SK-N-SH (cell line): Measurements from ENCODE around the gene RRN3. TPM values are rescaled to one million over a fixed set of nuclear protein-coding genes. Genes with fewer than 3 reads are reported as not detected.
A peak's percentile ranks its signal among the peaks of the same experiment; 100 is the strongest.
"Not testable (repeated sequence)": the region's sequence is repeated elsewhere in the genome, so short reads cannot be mapped to it uniquely, and the experiment has no call there.

Source experiments
- CTCF ChIA-PET: fragments of 300-600, 350-600 bp; formaldehyde crosslinking; extraction: SDS; loops from one replicate; lab custom pipeline; 2021; lab: Yijun Ruan, JAX
- POLR2A ChIA-PET: fragments of 350-600 bp; sonication (Branson Sonifier 250); formaldehyde crosslinking; extraction: SDS; loops from one replicate; lab custom pipeline; 2020; ENCODE audit warnings: antibody characterized with exemption, inconsistent platforms; lab: Yijun Ruan, JAX
- DNase-seq: peaks from one replicate; pipeline ENCODE4 v3.0.0; 2012
- H2AFZ ChIP-seq: fragments of 200-600 bp; sonication (generic); 2 replicates; pipeline ENCODE4 v1.8.1; 2016; ENCODE audit warnings: antibody characterized with exemption, mild to moderate bottlenecking, low read depth
- H3F3A ChIP-seq: fragments of 200-600 bp; sonication (generic); replicated peaks from 2 replicates; pipeline ENCODE3; 2016; ENCODE audit warnings: antibody characterized with exemption, mild to moderate bottlenecking; ENCODE audit not compliant: insufficient read depth
- H3K27ac ChIP-seq, 2 experiments: fragments of 200-500 bp in 1 of 2; fragments of 200-600 bp in 1 of 2; sonication (Bioruptor generic) in 1 of 2; sonication (generic), shearing (Covaris generic) in 1 of 2; 2 replicates each; pipeline versions ENCODE4 v1.5.1 to v1.6.1; 2014 to 2016; ENCODE audit warnings: low read depth in 2 of 2, inconsistent platforms in 1 of 2, low read length in 1 of 2, mild to moderate bottlenecking in 1 of 2, mixed read lengths in 1 of 2
- H3K27me3 ChIP-seq: fragments of 200-600 bp; sonication (generic), shearing (Covaris generic); 2 replicates; pipeline ENCODE4 v1.6.1; 2016; ENCODE audit warnings: mixed run types; ENCODE audit not compliant: insufficient read depth
- H3K36me3 ChIP-seq, 2 experiments: fragments of 200-500 bp in 1 of 2; fragments of 200-600 bp in 1 of 2; sonication (Bioruptor generic) in 1 of 2; sonication (generic) in 1 of 2; replicated peaks in 1 of 2; 2 replicates each; pipeline versions ENCODE3 to v1.5.1; 2014 to 2016; ENCODE audit warnings: low read length in 1 of 2, mild to moderate bottlenecking in 1 of 2; ENCODE audit not compliant: insufficient read depth in 2 of 2, control insufficient read depth in 1 of 2
- H3K4me1 ChIP-seq, 2 experiments: fragments of 200-500 bp in 1 of 2; fragments of 200-600 bp in 1 of 2; sonication (Bioruptor generic) in 1 of 2; sonication (generic), shearing (Covaris generic) in 1 of 2; 2 replicates each; pipeline versions ENCODE4 v1.5.1 to v1.6.1; 2014 to 2016; ENCODE audit warnings: low read depth in 1 of 2, low read length in 1 of 2, mixed run types in 1 of 2; ENCODE audit not compliant: insufficient read depth in 2 of 2, control insufficient read depth in 1 of 2
- H3K4me2 ChIP-seq: fragments of 200-600 bp; sonication (generic), shearing (Covaris generic); 2 replicates; pipeline ENCODE4 v1.6.1; 2017; ENCODE audit warnings: mixed run types
- H3K4me3 ChIP-seq, 2 experiments: fragments of 200-500 bp in 1 of 2; fragments of 200-600 bp in 1 of 2; sonication (Bioruptor generic) in 1 of 2; sonication (generic), shearing (Covaris generic) in 1 of 2; 2 replicates each; pipeline versions ENCODE4 v1.5.1 to v1.8.1; 2014 to 2016; ENCODE audit warnings: low read depth in 2 of 2, inconsistent platforms in 1 of 2, low read length in 1 of 2, mild to moderate bottlenecking in 1 of 2, mixed read lengths in 1 of 2, moderate library complexity in 1 of 2
- H3K79me2 ChIP-seq: fragments of 200-600 bp; sonication (generic); 2 replicates; pipeline ENCODE4 v1.8.1; 2017; ENCODE audit warnings: mild to moderate bottlenecking; ENCODE audit not compliant: insufficient read depth
- H3K9ac ChIP-seq: fragments of 200-600 bp; sonication (generic); 2 replicates; pipeline ENCODE4 v1.6.1; 2017; ENCODE audit warnings: mixed run types
- H3K9me2 ChIP-seq: fragments of 200-600 bp; sonication (generic); 2 replicates; pipeline ENCODE4 v1.6.1; 2017; ENCODE audit warnings: mixed run types
- H3K9me3 ChIP-seq: fragments of 200-600 bp; sonication (generic); 2 replicates; pipeline ENCODE4 v1.6.1; 2017; ENCODE audit warnings: mixed run types, mild to moderate bottlenecking, moderate library complexity
- H4K20me1 ChIP-seq: fragments of 200-600 bp; sonication (generic); 2 replicates; pipeline ENCODE4 v1.6.1; 2017; ENCODE audit warnings: mild to moderate bottlenecking, mixed run types; ENCODE audit not compliant: insufficient read depth
- RAD21 ChIP-seq: IDR thresholded peaks from 2 replicates; pipeline ENCODE4 v1.6.1; 2012; ENCODE audit warnings: mild to moderate bottlenecking, low read length
- WGBS: methylation state at CpG from one replicate; pipeline ENCODE4 v1.1.6; 2017; ENCODE audit warnings: low lambda C conversion rate; 5-methylcytosine and 5-hydroxymethylcytosine counted together
- polyA plus RNA-seq, 3 experiments: library from polyadenylated mRNA; depleted of rRNA; stranded (reverse); fragments of >200 nt; gene quantifications; 2 replicates each; pipeline ENCODE4 v1.2.3, GENCODE V29; 2012
- TF ChIP-seq, protein P1 (sequence below): fragments of 200-600 bp; sonication (generic); IDR thresholded peaks from 2 replicates; pipeline ENCODE4 v1.6.1; 2017; ENCODE audit warnings: antibody characterized with exemption, mild to moderate bottlenecking, moderate library complexity

The RRN3 gene
- polyA plus RNA-seq, 1 of the 3 experiments (the other 2 are of a cell fraction): 21.3 TPM

DNA sequence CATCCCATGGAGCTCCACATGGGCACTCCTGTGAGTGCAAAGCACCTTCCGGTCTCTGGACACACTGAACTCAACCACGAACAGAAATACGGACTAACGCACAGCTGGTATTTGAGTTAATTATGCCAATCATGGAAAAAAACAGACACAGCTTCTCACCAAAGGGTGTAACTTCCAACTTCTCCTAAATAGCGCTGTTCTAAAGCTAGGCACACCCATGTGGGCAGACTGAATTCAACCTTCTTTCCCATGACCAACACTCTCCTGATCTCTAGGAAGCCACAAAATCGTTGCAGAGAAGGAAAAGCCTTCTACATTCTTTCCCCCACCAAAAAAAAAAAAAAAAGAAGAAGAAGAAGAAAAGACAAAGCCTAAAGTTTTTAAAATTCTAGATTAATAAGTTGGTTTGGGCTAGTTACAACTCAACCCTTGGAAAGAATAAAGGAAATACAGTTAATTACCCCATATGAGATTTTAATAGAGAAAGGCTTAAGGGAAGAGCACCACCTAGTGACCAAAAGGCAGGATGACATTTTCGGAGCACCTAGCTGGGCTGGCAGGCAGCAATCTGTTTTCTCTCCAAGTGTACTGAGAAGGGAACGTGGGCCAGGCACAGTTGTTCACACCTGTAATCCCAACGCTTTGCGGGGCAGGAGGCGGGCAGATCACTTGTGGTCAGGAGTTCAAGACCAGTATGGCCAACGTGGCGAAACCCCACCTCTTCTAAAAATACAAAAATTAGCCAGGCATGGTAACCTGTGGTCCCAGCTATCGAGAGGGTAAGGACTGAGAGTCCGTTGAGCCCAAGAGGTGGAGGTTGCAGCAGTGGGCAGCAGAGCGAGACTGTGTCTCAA is 21.9 kb downstream of the RRN3 start:
- not testable (repeated sequence) for H3K9me3 ChIP-seq, H3K9ac ChIP-seq, H4K20me1 ChIP-seq, H3K27me3 ChIP-seq, H3K27ac ChIP-seq, H2AFZ ChIP-seq, DNase-seq, H3K9me2 ChIP-seq, H3K79me2 ChIP-seq, H3K4me3 ChIP-seq, H3K4me1 ChIP-seq, H3K4me2 ChIP-seq
- peaks cover 20% of the 10 kb centered on the region for H3F3A ChIP-seq
- CTCF ChIA-PET: interaction anchor here (0.8 to 1.3 kb wide), 2 partner anchors 14 to 18 kb away, joined by 3 to 5 read pairs; no protein-coding TSS in a partner anchor
- WGBS: 54% methylated on average over 15 of the region's 16 CpGs
- H3K36me3 ChIP-seq: peaks cover 50 to 57% of the 10 kb centered on the region in 2 experiments
- POLR2A ChIA-PET: interaction anchor here (1.2 kb wide), 1 partner anchor 22 kb away, joined by 3 read pairs; the partner anchor contains the start of gene RRN3
- TF ChIP-seq RAD21: peak; percentile 4; the same call in 1 of the 2 replicates
- TF ChIP-seq, protein P1, sequence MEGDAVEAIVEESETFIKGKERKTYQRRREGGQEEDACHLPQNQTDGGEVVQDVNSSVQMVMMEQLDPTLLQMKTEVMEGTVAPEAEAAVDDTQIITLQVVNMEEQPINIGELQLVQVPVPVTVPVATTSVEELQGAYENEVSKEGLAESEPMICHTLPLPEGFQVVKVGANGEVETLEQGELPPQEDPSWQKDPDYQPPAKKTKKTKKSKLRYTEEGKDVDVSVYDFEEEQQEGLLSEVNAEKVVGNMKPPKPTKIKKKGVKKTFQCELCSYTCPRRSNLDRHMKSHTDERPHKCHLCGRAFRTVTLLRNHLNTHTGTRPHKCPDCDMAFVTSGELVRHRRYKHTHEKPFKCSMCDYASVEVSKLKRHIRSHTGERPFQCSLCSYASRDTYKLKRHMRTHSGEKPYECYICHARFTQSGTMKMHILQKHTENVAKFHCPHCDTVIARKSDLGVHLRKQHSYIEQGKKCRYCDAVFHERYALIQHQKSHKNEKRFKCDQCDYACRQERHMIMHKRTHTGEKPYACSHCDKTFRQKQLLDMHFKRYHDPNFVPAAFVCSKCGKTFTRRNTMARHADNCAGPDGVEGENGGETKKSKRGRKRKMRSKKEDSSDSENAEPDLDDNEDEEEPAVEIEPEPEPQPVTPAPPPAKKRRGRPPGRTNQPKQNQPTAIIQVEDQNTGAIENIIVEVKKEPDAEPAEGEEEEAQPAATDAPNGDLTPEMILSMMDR: peak; percentile 39

DNA sequence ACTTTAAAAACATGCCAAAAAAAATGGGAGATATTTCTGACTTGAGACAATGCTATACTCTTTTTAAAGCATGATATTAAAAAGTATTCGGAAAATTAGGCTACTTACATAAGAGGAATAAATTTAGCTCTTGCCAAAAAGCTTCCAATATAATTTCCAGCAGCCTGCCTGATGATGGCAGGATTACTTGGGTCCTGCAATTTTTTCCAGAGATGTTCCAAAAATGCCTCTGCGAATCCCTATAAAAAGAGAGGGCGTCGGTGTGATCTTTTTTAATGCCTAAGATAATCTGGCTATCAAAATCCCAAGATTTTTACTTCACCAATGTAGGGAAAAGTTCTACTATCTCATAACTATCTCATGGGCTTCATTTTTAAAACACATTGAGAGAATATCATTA is 23.1 kb downstream of the RRN3 start:
- CTCF ChIA-PET, H4K20me1 ChIP-seq, H3K4me1 ChIP-seq, H3K9ac ChIP-seq, DNase-seq, H3K79me2 ChIP-seq, H3K4me3 ChIP-seq, H3K27me3 ChIP-seq, H3K27ac ChIP-seq, H3K9me2 ChIP-seq, H3K4me2 ChIP-seq, H3K9me3 ChIP-seq, H2AFZ ChIP-seq, POLR2A ChIA-PET: not testable (repeated sequence)
- WGBS: 94% methylated on average over 4 of the region's 4 CpGs
- Histone ChIP-seq H3K36me3 (peaks cover 45 to 53% of the 10 kb centered on the region in 2 experiments), H3F3A (peaks cover 20% of the 10 kb centered on the region)

- H3K79me2 ChIP-seq, H3K4me1 ChIP-seq, H3K4me3 ChIP-seq, H2AFZ ChIP-seq, H3K9ac ChIP-seq, H3K27me3 ChIP-seq, H3K9me3 ChIP-seq, H4K20me1 ChIP-seq, H3F3A ChIP-seq, H3K4me2 ChIP-seq, CTCF ChIA-PET, DNase-seq, H3K27ac ChIP-seq, H3K9me2 ChIP-seq, POLR2A ChIA-PET: not testable (repeated sequence)
- H3K36me3 ChIP-seq: peaks cover 42 to 54% of the 10 kb centered on the region in 2 experiments
- WGBS: 88% methylated on average over 7 of the region's 8 CpGs
Observed at GRCh38 chr16:15066690-15067089, 27.4 kb downstream of the RRN3 start.

- DNase-seq, POLR2A ChIA-PET, H3F3A ChIP-seq, H3K4me2 ChIP-seq, H3K9me2 ChIP-seq, H3K4me1 ChIP-seq, H3K79me2 ChIP-seq, H3K4me3 ChIP-seq, H3K27me3 ChIP-seq, H3K9ac ChIP-seq, H2AFZ ChIP-seq, H4K20me1 ChIP-seq, H3K27ac ChIP-seq, H3K9me3 ChIP-seq, CTCF ChIA-PET: not testable (repeated sequence)
- 100% methylated on average over 2 of the region's 4 CpGs for WGBS
- H3K36me3 ChIP-seq: peaks cover 48 to 58% of the 10 kb centered on the region in 2 experiments
Observed at GRCh38 chr16:15065961-15066360, 28.1 kb downstream of the RRN3 start.

GRCh38 chr16:15062085-15062810 is 31.8 kb downstream of the RRN3 start:
- POLR2A ChIA-PET, DNase-seq, H3K27ac ChIP-seq, H3K79me2 ChIP-seq, H3K9me2 ChIP-seq, H3K4me1 ChIP-seq, H3K9ac ChIP-seq, H3K4me3 ChIP-seq, H3K27me3 ChIP-seq, H4K20me1 ChIP-seq, H2AFZ ChIP-seq, H3K4me2 ChIP-seq, H3K9me3 ChIP-seq: not testable (repeated sequence)
- CTCF ChIA-PET: interaction anchor here (0.8 kb wide), 1 partner anchor 30 kb away, joined by 3 read pairs; no protein-coding TSS in a partner anchor
- H3F3A ChIP-seq: peaks cover 23% of the 10 kb centered on the region
- H3K36me3 ChIP-seq: peaks cover 49 to 59% of the 10 kb centered on the region in 2 experiments
- WGBS: 93% methylated on average over 8 of the region's 8 CpGs
